WTC11 (cell line): ENCODE measurements around the gene BBS2. TPM values are rescaled to one million over a fixed set of nuclear protein-coding genes. Genes with fewer than 3 reads are reported as not detected.

ENCODE experiments used
- ATAC-seq: fragments of 200-7000 bp; cut with Tn5 transposase; 2 replicates; pipeline ENCODE4 v1.10.0; 2021; ENCODE audit warnings: mild to moderate bottlenecking, moderate library complexity
- CTCF ChIA-PET: fragments of 300-600 bp; sonication (Branson Sonifier 250); formaldehyde crosslinking; loops from one replicate; lab custom pipeline; 2021; ENCODE audit warnings: antibody characterized with exemption; lab: Charles Lee
- POLR2A ChIA-PET: fragments of 350-600 bp; sonication (Branson Sonifier 250); formaldehyde crosslinking; loops from one replicate; lab custom pipeline; 2021; ENCODE audit warnings: antibody characterized with exemption; lab: Charles Lee
- DNase-seq: peaks from one replicate; pipeline ENCODE4 v3.0.0; 2021; ENCODE audit warnings: low spot score
- H3K27ac Mint-ChIP-seq: 2 replicates; pipeline ENCODE4 v1.8.0; 2021; ENCODE audit warnings: mixed read lengths
- H3K27me3 Mint-ChIP-seq: 2 replicates; pipeline ENCODE4 v1.8.0; 2021; ENCODE audit warnings: low read depth, mild to moderate bottlenecking, moderate library complexity, mixed read lengths
- H3K36me3 Mint-ChIP-seq: 2 replicates; pipeline ENCODE4 v1.8.0; 2021; ENCODE audit warnings: mixed read lengths
- H3K4me1 Mint-ChIP-seq: 2 replicates; pipeline ENCODE4 v1.8.0; 2022; ENCODE audit warnings: mixed read lengths
- H3K4me3 Mint-ChIP-seq: 2 replicates; pipeline ENCODE4 v1.8.0; 2021; ENCODE audit warnings: mild to moderate bottlenecking, moderate library complexity, mixed read lengths
- H3K9me3 Mint-ChIP-seq: 2 replicates; pipeline ENCODE4 v1.8.0; 2021; ENCODE audit warnings: mixed read lengths
- ATF2 ChIP-seq: sonication (generic); formaldehyde crosslinking; IDR thresholded peaks from 2 replicates; pipeline ENCODE4 v1.8.1; 2022; ENCODE audit warnings: low read depth, missing genetic modification reagents, borderline replicate concordance
- ATF3 ChIP-seq: sonication (generic); formaldehyde crosslinking; conservative IDR thresholded peaks from 2 replicates; pipeline ENCODE4 v1.8.1; 2022; ENCODE audit warnings: mild to moderate bottlenecking, missing genetic modification reagents
- E2F4 ChIP-seq: sonication (generic); formaldehyde crosslinking; IDR thresholded peaks from 2 replicates; pipeline ENCODE4 v1.8.1; 2022; ENCODE audit warnings: low read depth, mild to moderate bottlenecking, moderate library complexity, missing genetic modification reagents, borderline replicate concordance
- ERG ChIP-seq: fragments of 250-450 bp; sonication (Bioruptor Pico); IDR thresholded peaks from 2 replicates; pipeline ENCODE4 v1.8.0; 2021; ENCODE audit warnings: mild to moderate bottlenecking
- FOXK1 ChIP-seq: sonication (generic); formaldehyde crosslinking; IDR thresholded peaks from 2 replicates; pipeline ENCODE4 v1.8.0; 2022; ENCODE audit warnings: mild to moderate bottlenecking, moderate library complexity, missing genetic modification reagents
- GABPB1 ChIP-seq: sonication (generic); formaldehyde crosslinking; IDR thresholded peaks from 2 replicates; pipeline ENCODE4 v1.8.1; 2023; ENCODE audit warnings: mild to moderate bottlenecking, missing genetic modification reagents
- GRHL2 ChIP-seq: fragments of 250-450 bp; sonication (Bioruptor Pico); IDR thresholded peaks from 2 replicates; pipeline ENCODE4 v1.8.0; 2022; ENCODE audit warnings: mild to moderate bottlenecking, moderate library complexity; ENCODE audit not compliant: insufficient replicate concordance, severe bottlenecking
- MAX ChIP-seq: sonication (generic); formaldehyde crosslinking; IDR thresholded peaks from 2 replicates; pipeline ENCODE4 v1.8.0; 2022; ENCODE audit warnings: mild to moderate bottlenecking, missing genetic modification reagents
- NR1H2 ChIP-seq: sonication (generic); formaldehyde crosslinking; IDR thresholded peaks from 2 replicates; pipeline ENCODE4 v1.9.0; 2021; ENCODE audit warnings: mild to moderate bottlenecking, moderate library complexity, missing genetic modification reagents
- NR3C1 ChIP-seq: sonication (generic); formaldehyde crosslinking; conservative IDR thresholded peaks from 2 replicates; pipeline ENCODE4 v1.8.1; 2023; ENCODE audit warnings: low read depth, mild to moderate bottlenecking, missing genetic modification reagents
- OVOL2 ChIP-seq: fragments of 250-450 bp; sonication (Bioruptor Pico); IDR thresholded peaks from 2 replicates; pipeline ENCODE4 v1.9.0; 2021; ENCODE audit warnings: mild to moderate bottlenecking, borderline replicate concordance
- RELA ChIP-seq: sonication (generic); formaldehyde crosslinking; IDR thresholded peaks from 2 replicates; pipeline ENCODE4 v1.8.1; 2022; ENCODE audit warnings: missing genetic modification reagents, mild to moderate bottlenecking, borderline replicate concordance
- TCF7 ChIP-seq: sonication (generic); formaldehyde crosslinking; IDR thresholded peaks from 2 replicates; pipeline ENCODE4 v1.8.0; 2022; ENCODE audit warnings: mild to moderate bottlenecking, low read depth, missing genetic modification reagents, moderate library complexity
- ZNF219 ChIP-seq: sonication (generic); formaldehyde crosslinking; IDR thresholded peaks from 2 replicates; pipeline ENCODE4 v1.8.0; 2023; ENCODE audit warnings: missing genetic modification reagents, mild to moderate bottlenecking, borderline replicate concordance
- ZNF416 ChIP-seq: fragments of 250-450 bp; sonication (Bioruptor Pico); IDR thresholded peaks from 2 replicates; pipeline ENCODE4 v1.9.0; 2021; ENCODE audit warnings: mild to moderate bottlenecking, inconsistent platforms
- total RNA-seq: library from RNA; stranded (reverse); gene quantifications from 3 replicates; pipeline ENCODE4 v1.2.3, GENCODE V29; 2021

The BBS2 gene
- total RNA-seq, 1 experiment from 2014 or later, result 19.1 TPM

- TF ChIP-seq ATF2 (CRISPR knock-in tag) (no peak), NR3C1 (CRISPR knock-in tag) (no peak), NR1H2 (CRISPR knock-in tag) (no peak), GABPB1 (CRISPR knock-in tag) (peak; percentile 83), TCF7 (CRISPR knock-in tag) (no peak), E2F4 (CRISPR knock-in tag) (no peak), FOXK1 (CRISPR knock-in tag) (peak; percentile 61; the same call in 1 of the 2 replicates), GRHL2 (CRISPR knock-in tag) (no peak), OVOL2 (no peak)
These were observed 68.7 kb downstream of the BBS2 start, which contains the start of the genes NUDT21 and OGFOD1 (continued) for GRCh38 chr16:56450986-56451752.

- Mint-ChIP-seq H3K4me1 (peaks cover 20% of the 10 kb centered on the region), H3K27ac (peak overlapping the region; percentile 85), H3K4me3 (peak overlapping the region; percentile 97), H3K36me3 (peaks cover 37% of the 10 kb centered on the region), H3K9me3 (no peaks in the 10 kb centered on the region), H3K27me3 (no peaks in the 10 kb centered on the region)
- POLR2A ChIA-PET, result interaction anchor here (0.6 to 1.8 kb wide), 5 partner anchors 7 to 251 kb away, joined by 3 to 6 read pairs (median 5); no protein-coding TSS in a partner anchor
- DNase-seq (no peak), ATAC-seq (no peak)
- CTCF ChIA-PET, result interaction anchor here (0.6 to 1.4 kb wide), 8 partner anchors 41 to 278 kb away, joined by 3 to 13 read pairs (median 4); no protein-coding TSS in a partner anchor
- TF ChIP-seq RELA (CRISPR knock-in tag) (no peak), ERG (no peak), GABPB1 (CRISPR knock-in tag) (peak; percentile 31; the same call in 1 of the 2 replicates), ZNF219 (CRISPR knock-in tag) (no peak), ATF3 (CRISPR knock-in tag) (no peak), MAX (CRISPR knock-in tag) (peak; percentile 8; the same call in 1 of the 2 replicates), ZNF416 (CRISPR knock-in tag) (no peak)
These were observed 69.4 kb downstream of the BBS2 start for GRCh38 chr16:56450275-56450985.

- Mint-ChIP-seq H3K36me3 (peaks cover 33% of the 10 kb centered on the region), H3K4me3 (no peak overlapping the region), H3K27ac (no peak overlapping the region), H3K27me3 (no peaks in the 10 kb centered on the region), H3K4me1 (peaks cover 23% of the 10 kb centered on the region), H3K9me3 (no peaks in the 10 kb centered on the region)
- no peak for DNase-seq
- ChIA-PET CTCF (no interaction called here), POLR2A (no interaction called here)
- TF ChIP-seq ATF3 (CRISPR knock-in tag), result no peak
- no peak for ATAC-seq
These were observed 71.8 kb downstream of the BBS2 start for GRCh38 chr16:56448005-56448404.
